ENCODE measurements around the gene GNAT3.

- TF ChIP-seq CTCF (conservative IDR thresholded peaks at IDR 0.05), result no peak
- no peak for TF ChIP-seq EZH2 (IDR thresholded peaks at IDR 0.05; ENCODE audit: low read depth)
Measured at GRCh38 chr7:80468931-80469714, 42.7 kb downstream of the GNAT3 start.
